Testis (tissue), 2 donors: ENCODE results near the gene SLX4IP.

Experiments
- POLR2A ChIP-seq: fragments of 450-650 bp; IDR thresholded peaks from one replicate; pipeline ENCODE4 v1.6.1; 2017; ENCODE audit warnings: antibody characterized with exemption, mild to moderate bottlenecking, moderate library complexity
- TF ChIP-seq, protein P1 (sequence below), 3 experiments: fragments of 450-650 bp in 2 of 3; fragments of 200-600 bp in 1 of 3; sonication (generic) in 1 of 3; IDR thresholded peaks; one replicate each; pipeline ENCODE4 v1.5.1; 2016 to 2019; ENCODE audit warnings: antibody characterized with exemption in 3 of 3, mild to moderate bottlenecking in 2 of 3, moderate library complexity in 1 of 3

DNA sequence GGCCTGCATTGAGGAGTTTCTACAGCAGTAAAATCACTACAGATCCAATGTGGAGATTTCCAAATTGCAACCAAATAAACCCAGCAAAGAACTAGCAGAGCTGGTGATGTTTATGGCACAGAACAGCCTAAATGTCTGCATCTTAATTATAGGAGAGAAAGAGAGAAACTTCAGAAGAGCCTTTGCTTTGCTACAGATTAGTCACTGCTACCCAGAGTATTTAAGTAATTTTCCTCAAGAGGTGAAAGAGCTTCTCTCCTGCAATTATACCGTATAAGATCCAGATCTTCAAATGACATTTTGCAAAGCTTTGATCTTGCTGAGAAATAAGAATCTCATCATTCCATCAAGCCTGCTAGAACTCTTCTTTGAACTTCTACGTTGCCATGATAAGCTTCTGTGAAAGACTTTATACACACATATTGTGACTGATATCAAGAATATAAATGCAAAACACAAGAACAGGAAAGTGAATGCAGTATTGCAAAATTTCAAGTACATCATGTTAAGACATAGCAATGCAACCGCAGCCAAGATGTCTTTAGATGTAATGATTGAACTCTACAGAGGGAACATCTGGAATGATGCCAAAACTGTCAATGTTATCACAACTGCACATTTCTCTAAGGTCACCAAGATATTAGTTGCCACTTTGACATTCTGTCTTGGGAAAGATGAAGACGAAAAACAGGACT, 49.1 kb upstream of the SLX4IP start:
- TF ChIP-seq POLR2A = no peak
- TF ChIP-seq, protein P1, sequence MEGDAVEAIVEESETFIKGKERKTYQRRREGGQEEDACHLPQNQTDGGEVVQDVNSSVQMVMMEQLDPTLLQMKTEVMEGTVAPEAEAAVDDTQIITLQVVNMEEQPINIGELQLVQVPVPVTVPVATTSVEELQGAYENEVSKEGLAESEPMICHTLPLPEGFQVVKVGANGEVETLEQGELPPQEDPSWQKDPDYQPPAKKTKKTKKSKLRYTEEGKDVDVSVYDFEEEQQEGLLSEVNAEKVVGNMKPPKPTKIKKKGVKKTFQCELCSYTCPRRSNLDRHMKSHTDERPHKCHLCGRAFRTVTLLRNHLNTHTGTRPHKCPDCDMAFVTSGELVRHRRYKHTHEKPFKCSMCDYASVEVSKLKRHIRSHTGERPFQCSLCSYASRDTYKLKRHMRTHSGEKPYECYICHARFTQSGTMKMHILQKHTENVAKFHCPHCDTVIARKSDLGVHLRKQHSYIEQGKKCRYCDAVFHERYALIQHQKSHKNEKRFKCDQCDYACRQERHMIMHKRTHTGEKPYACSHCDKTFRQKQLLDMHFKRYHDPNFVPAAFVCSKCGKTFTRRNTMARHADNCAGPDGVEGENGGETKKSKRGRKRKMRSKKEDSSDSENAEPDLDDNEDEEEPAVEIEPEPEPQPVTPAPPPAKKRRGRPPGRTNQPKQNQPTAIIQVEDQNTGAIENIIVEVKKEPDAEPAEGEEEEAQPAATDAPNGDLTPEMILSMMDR (IDR thresholded peaks at IDR 0.05) = no peak
